KMS-11 (cell line): ENCODE measurements around the gene TMTC1.
A peak's percentile ranks its signal among the peaks of the same experiment; 100 is the strongest.

ENCODE experiments used
- H2AFZ ChIP-seq: fragments of 200-600 bp; sonication (generic); 2 replicates; pipeline ENCODE4 v1.6.1; 2016; ENCODE audit warnings: antibody characterized with exemption, mixed run types, low read depth
- H3K27ac ChIP-seq: fragments of 200-600 bp; sonication (generic); 2 replicates; pipeline ENCODE4 v1.6.1; 2016; ENCODE audit warnings: mild to moderate bottlenecking, mixed run types
- H3K27me3 ChIP-seq: fragments of 200-600 bp; sonication (generic); 2 replicates; pipeline ENCODE4 v1.6.1; 2017; ENCODE audit warnings: mild to moderate bottlenecking, low read depth, mixed run types, moderate library complexity; ENCODE audit not compliant: insufficient read depth
- H3K36me3 ChIP-seq: fragments of 200-600 bp; sonication (generic); 2 replicates; pipeline ENCODE4 v1.6.1; 2017; ENCODE audit warnings: mild to moderate bottlenecking, mixed run types; ENCODE audit not compliant: insufficient read depth
- H3K4me1 ChIP-seq: fragments of 200-600 bp; sonication (generic); 2 replicates; pipeline ENCODE4 v1.6.1; 2016; ENCODE audit warnings: mild to moderate bottlenecking, low read depth, mixed run types; ENCODE audit not compliant: poor library complexity, severe bottlenecking
- H3K4me2 ChIP-seq: fragments of 200-600 bp; sonication (generic); 2 replicates; pipeline ENCODE4 v1.7.0; 2016; ENCODE audit warnings: mild to moderate bottlenecking, mixed run types
- H3K4me3 ChIP-seq: fragments of 200-600 bp; sonication (generic); IDR thresholded peaks from 2 replicates; pipeline ENCODE4 v1.6.1; 2017; ENCODE audit warnings: low read depth, low read length, mixed read lengths; ENCODE audit not compliant: insufficient read depth
- H3K79me2 ChIP-seq: fragments of 200-600 bp; sonication (generic); 2 replicates; pipeline ENCODE4 v1.6.1; 2016; ENCODE audit warnings: low read depth, mixed run types; ENCODE audit not compliant: insufficient read depth
- H3K9ac ChIP-seq: fragments of 200-600 bp; sonication (generic); 2 replicates; pipeline ENCODE4 v1.6.1; 2016; ENCODE audit warnings: mild to moderate bottlenecking, mixed run types
- H4K20me1 ChIP-seq: fragments of 200-600 bp; sonication (generic); 2 replicates; pipeline ENCODE4 v1.6.1; 2016; ENCODE audit warnings: mild to moderate bottlenecking, mixed run types; ENCODE audit not compliant: insufficient read depth
- CTCF ChIP-seq: fragments of 200-600 bp; sonication (generic); conservative IDR thresholded peaks from 2 replicates; pipeline ENCODE4 v1.6.1; 2017; ENCODE audit warnings: low read depth, mild to moderate bottlenecking, antibody characterized with exemption, low read length, moderate library complexity, mixed read lengths

Gene TMTC1

GRCh38 chr12:29756741-29757390 is 26.9 kb downstream of the TMTC1 start:
- H2AFZ ChIP-seq: no peak overlapping the region
- H3K4me1 ChIP-seq: peaks cover 20% of the 10 kb centered on the region
- H4K20me1 ChIP-seq: no peaks in the 10 kb centered on the region
- H3K79me2 ChIP-seq: 0 out of 2 replicates have a peak, but pooled peaks cover 4% of the 10 kb centered on the region
- H3K9ac ChIP-seq: no peak overlapping the region
- H3K4me2 ChIP-seq: no peak overlapping the region
- H3K4me3 ChIP-seq: no peak overlapping the region
- no peak for TF ChIP-seq CTCF
- H3K27me3 ChIP-seq: no peaks in the 10 kb centered on the region
- peaks cover 5% of the 10 kb centered on the region; the same call in 1 of the 2 replicates for H3K36me3 ChIP-seq
- H3K27ac ChIP-seq: no peak overlapping the region

- Histone ChIP-seq H3K4me1 (peaks cover 42% of the 10 kb centered on the region), H3K9ac (no peak overlapping the region), H3K4me3 (no peak overlapping the region), H2AFZ (no peak overlapping the region), H3K27me3 (no peaks in the 10 kb centered on the region), H3K4me2 (no peak overlapping the region), H3K79me2 (0 out of 2 replicates have a peak, but pooled peaks cover 4% of the 10 kb centered on the region), H4K20me1 (no peaks in the 10 kb centered on the region), H3K27ac (no peak overlapping the region), H3K36me3 (peaks cover 5% of the 10 kb centered on the region; the same call in 1 of the 2 replicates)
- TF ChIP-seq CTCF: no peak
Measured at GRCh38 chr12:29754235-29755189, 29.2 kb downstream of the TMTC1 start.

GRCh38 chr12:29752121-29752520 is 31.6 kb downstream of the TMTC1 start:
- Histone ChIP-seq H3K9ac (no peak overlapping the region; the same call in 1 of the 2 replicates), H3K36me3 (peaks cover 5% of the 10 kb centered on the region; the same call in 1 of the 2 replicates), H3K4me3 (no peak overlapping the region), H4K20me1 (no peaks in the 10 kb centered on the region), H3K4me1 (peaks cover 52% of the 10 kb centered on the region), H3K4me2 (peak overlapping the region; percentile 90), H3K27me3 (no peaks in the 10 kb centered on the region), H3K79me2 (0 out of 2 replicates have a peak, but pooled peaks cover 4% of the 10 kb centered on the region), H3K27ac (peak overlapping the region; percentile 83; the same call in 1 of the 2 replicates), H2AFZ (no peak overlapping the region)
- TF ChIP-seq CTCF: no peak

- Histone ChIP-seq H3K4me3 (no peak overlapping the region), H3K79me2 (0 out of 2 replicates have a peak, but pooled peaks cover 4% of the 10 kb centered on the region), H3K27me3 (no peaks in the 10 kb centered on the region)
Measured at GRCh38 chr12:29751676-29752075, 32.1 kb downstream of the TMTC1 start.

More at GRCh38 chr12:29751676-29752075, 32.1 kb downstream of the TMTC1 start:
- no peak for TF ChIP-seq CTCF
- Histone ChIP-seq H3K9ac (peak overlapping the region; percentile 38; the same call in 1 of the 2 replicates), H3K27ac (peak overlapping the region; percentile 83), H3K36me3 (peaks cover 5% of the 10 kb centered on the region; the same call in 1 of the 2 replicates), H3K4me2 (peak overlapping the region; percentile 90), H4K20me1 (no peaks in the 10 kb centered on the region), H2AFZ (peak overlapping the region; percentile 23; the same call in 1 of the 2 replicates), H3K4me1 (peaks cover 52% of the 10 kb centered on the region)
